Endothelial cell of umbilical vein (primary cell): Measurements from ENCODE around the gene LRP5. TPM values are rescaled to one million over a fixed set of nuclear protein-coding genes. Genes with fewer than 3 reads are reported as not detected.
"Not testable (repeated sequence)": the region's sequence is repeated elsewhere in the genome, so short reads cannot be mapped to it uniquely, and the experiment has no call there.

Source experiments
- BruUV-seq: library from RNA; stranded (reverse); fragments of 400-500 nt; replicated peaks from 2 replicates; lab custom pipeline; 2021; lab: Mats Ljungman, UMichigan
- CTCF ChIA-PET: fragments of 300-600, 350-600 bp; sonication (Branson Sonifier 250); formaldehyde crosslinking; loops from one replicate; lab custom pipeline; 2021; ENCODE audit warnings: antibody characterized with exemption, inconsistent platforms; lab: Charles Lee
- POLR2A ChIA-PET: fragments of 300-600, 350-600 bp; sonication (Branson Sonifier 250); formaldehyde crosslinking; loops from one replicate; lab custom pipeline; 2021; ENCODE audit warnings: antibody characterized with exemption, inconsistent platforms; lab: Charles Lee
- DNase-seq: peaks from one replicate; pipeline ENCODE4 v3.0.0-alpha.2; 2011; ENCODE audit warnings: low read depth, low spot score
- FAIRE-seq: peaks from 2 replicates; lab custom pipeline; 2011; peaks lifted over from hg19 to GRCh38; lab: Jason Lieb, UNC
- H2AFZ ChIP-seq: 2 replicates; pipeline ENCODE4 v1.6.0; 2012; ENCODE audit warnings: low read depth, low read length, control low read depth, inconsistent platforms
- H3K27ac ChIP-seq: 2 replicates; pipeline ENCODE4 v1.5.1; 2011; ENCODE audit warnings: low read depth, mild to moderate bottlenecking, control low read depth, low read length, moderate library complexity; ENCODE audit not compliant: insufficient read depth
- H3K27me3 ChIP-seq, 2 experiments: 2 replicates each; pipeline versions ENCODE4 v1.6.0 to v1.6.1; 2011; ENCODE audit warnings: low read length in 2 of 2, mixed read lengths in 1 of 2; ENCODE audit not compliant: control insufficient read depth in 2 of 2, insufficient read depth in 2 of 2
- H3K36me3 ChIP-seq, 2 experiments: 2 replicates in 1 of 2; 3 replicates in 1 of 2; pipeline ENCODE4 v1.5.1; 2011; ENCODE audit warnings: low read length in 2 of 2, mild to moderate bottlenecking in 1 of 2, moderate library complexity in 1 of 2; ENCODE audit not compliant: control insufficient read depth in 2 of 2, insufficient read depth in 2 of 2; ENCODE audit errors: extremely low read depth in 1 of 2
- H3K4me1 ChIP-seq: 3 replicates; pipeline ENCODE4 v1.5.1; 2011; ENCODE audit warnings: mild to moderate bottlenecking, low read length; ENCODE audit not compliant: control insufficient read depth, insufficient read depth; ENCODE audit errors: extremely low read depth
- H3K4me2 ChIP-seq: 2 replicates; pipeline ENCODE4 v1.6.1; 2011; ENCODE audit warnings: low read length, control low read depth, mixed read lengths; ENCODE audit not compliant: insufficient read depth
- H3K4me3 ChIP-seq, 3 experiments: fragments of 200-600 bp in 1 of 3; sonication (generic), shearing (Covaris generic) in 1 of 3; replicated peaks in 1 of 3; 2 replicates each; pipeline ENCODE4 v1.5.1; 2011 to 2016; ENCODE audit warnings: control low read depth in 3 of 3, low read length in 3 of 3, mild to moderate bottlenecking in 2 of 3, inconsistent platforms in 1 of 3, low read depth in 1 of 3, moderate library complexity in 1 of 3; ENCODE audit not compliant: insufficient read depth in 1 of 3
- H3K79me2 ChIP-seq: 2 replicates; pipeline ENCODE4 v1.6.0; 2012; ENCODE audit warnings: low read length, inconsistent platforms; ENCODE audit not compliant: control insufficient read depth, insufficient read depth
- H3K9ac ChIP-seq: replicated peaks from 2 replicates; pipeline ENCODE3; 2011; ENCODE audit warnings: low read length, control low read depth; ENCODE audit not compliant: insufficient read depth; ENCODE audit errors: extremely low read depth
- H3K9me1 ChIP-seq: replicated peaks from 3 replicates; pipeline ENCODE4 v1.6.0; 2011; ENCODE audit warnings: mild to moderate bottlenecking, low read length; ENCODE audit not compliant: control insufficient read depth, insufficient read depth; ENCODE audit errors: extremely low read depth
- H3K9me3 ChIP-seq: replicated peaks from 2 replicates; pipeline ENCODE4 v1.5.1; 2012; ENCODE audit warnings: low read length, inconsistent platforms; ENCODE audit not compliant: control insufficient read depth, insufficient read depth
- H4K20me1 ChIP-seq: replicated peaks from 2 replicates; pipeline ENCODE3; 2011; ENCODE audit warnings: mild to moderate bottlenecking, low read length; ENCODE audit not compliant: control insufficient read depth, insufficient read depth; ENCODE audit errors: extremely low read depth
- EZH2 ChIP-seq: IDR thresholded peaks from 2 replicates; pipeline ENCODE4 v1.6.1; 2012; ENCODE audit warnings: borderline replicate concordance, low read depth, mild to moderate bottlenecking, moderate library complexity, low read length, inconsistent platforms; ENCODE audit not compliant: severe bottlenecking
- GATA2 ChIP-seq: IDR thresholded peaks from 2 replicates; pipeline ENCODE4 v1.7.0; 2011; ENCODE audit warnings: low read depth, mild to moderate bottlenecking, moderate library complexity, mixed read lengths, low read length; ENCODE audit not compliant: insufficient read length, insufficient read depth
- dilution Hi-C: fragments of 300-500 bp; cut with MboI; formaldehyde crosslinking; loops from one replicate; pipeline ENCODE4 v1.15.0; 2019; ENCODE audit warnings: low sequenced_read_pairs; ENCODE audit not compliant: extremely low pct_ligation_motif_present
- intact Hi-C: fragments of 100-400 bp; cut with micrococcal nuclease; formaldehyde crosslinking; loops from one replicate; pipeline ENCODE4 v1.10.0; 2022
- polyA plus RNA-seq, 4 experiments: library from polyadenylated mRNA; depleted of rRNA in 3 of 4; stranded (reverse) in 3 of 4; unstranded in 1 of 4; fragments of >200 nt; gene quantifications; 2 replicates each; pipeline versions ENCODE4 v1.2.1 to v1.2.3, GENCODE V29; 2011 to 2012; ENCODE audit warnings: missing spikeins in 1 of 4
- total RNA-seq: library from RNA; stranded (reverse); gene quantifications from 2 replicates; pipeline ENCODE4 v1.2.3, GENCODE V29; 2021

LRP5 gene
- total and polyA plus RNA-seq, 2 donors (not counting 3 experiments of a cell fraction or from before 2014, with no cell fraction given) = 35.1 to 51.8 TPM

DNA sequence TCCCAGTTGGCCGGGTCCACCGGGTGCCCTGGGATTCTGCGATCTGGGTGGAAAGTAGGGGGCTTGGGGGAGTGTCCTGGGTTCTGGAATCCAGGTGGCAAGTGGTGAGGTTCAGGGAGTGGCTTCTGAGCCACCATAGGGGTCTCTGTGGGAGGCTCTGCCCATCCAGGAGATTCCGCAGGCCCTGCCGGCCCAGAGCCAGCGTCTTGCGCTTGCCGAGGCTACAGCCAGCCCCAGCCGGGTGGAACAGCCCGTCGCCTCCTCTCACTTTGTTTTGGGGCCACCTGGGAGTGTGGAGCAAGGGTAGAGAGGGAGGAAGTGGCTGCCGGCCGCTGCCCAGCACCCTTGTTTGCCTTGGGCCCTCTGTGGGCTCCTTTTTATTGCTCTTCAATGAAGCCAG is 87.5 kb downstream of the LRP5 start:
- Histone ChIP-seq H3K4me2 (no peak overlapping the region), H3K9me3 (no peaks in the 10 kb centered on the region), H3K36me3 (peaks cover 0 to 23% of the 10 kb centered on the region in 2 experiments), H3K4me1 (no peaks in the 10 kb centered on the region), H3K9ac (no peak overlapping the region), H3K27ac (no peak overlapping the region), H2AFZ (no peak overlapping the region), H3K4me3 (no peak overlapping the region), H4K20me1 (no peaks in the 10 kb centered on the region), H3K9me1 (no peaks in the 10 kb centered on the region), H3K79me2 (no peaks in the 10 kb centered on the region), H3K27me3 (no peaks in the 10 kb centered on the region)
- DNase-seq (no peak), FAIRE-seq (no peak)
- intact Hi-C loops = loop anchor here (5.0 kb wide), 1 partner anchor 37 kb away; no protein-coding TSS in a partner anchor
- CTCF ChIA-PET = no interaction called here
- TF ChIP-seq GATA2 = no peak
- no peak for TF ChIP-seq EZH2
- POLR2A ChIA-PET = no interaction called here
- dilution Hi-C loops = no loop called here
- no TSS peak for BruUV-seq

DNA sequence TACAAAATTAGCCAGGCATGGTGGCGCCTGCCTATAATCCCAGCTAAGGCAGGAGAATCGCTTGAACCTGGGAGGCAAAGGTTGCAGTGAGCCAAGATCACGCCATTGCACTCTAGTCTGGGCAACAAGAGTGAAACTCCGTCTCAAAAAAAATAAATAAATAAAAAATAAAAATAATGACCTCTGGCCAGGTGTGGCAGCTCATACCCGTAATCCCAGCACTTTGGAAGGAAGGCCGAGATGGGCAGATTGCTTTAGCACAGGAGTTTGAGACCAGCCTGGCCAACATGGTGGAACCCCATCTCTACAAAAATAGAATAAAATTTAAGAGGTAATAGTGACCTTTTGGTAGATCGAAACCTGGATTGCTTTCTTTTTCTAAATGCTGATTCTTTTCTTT is 88.2 kb downstream of the LRP5 start:
- dilution Hi-C loops, BruUV-seq: not testable (repeated sequence)
- H3K36me3 ChIP-seq = peaks cover 0 to 23% of the 10 kb centered on the region in 2 experiments

More for the DNA sequence above, 88.2 kb downstream of the LRP5 start:
- H3K4me3 ChIP-seq, H3K27me3 ChIP-seq, H3K9me1 ChIP-seq, intact Hi-C loops, H3K4me2 ChIP-seq, H3K9me3 ChIP-seq, H3K9ac ChIP-seq, H3K79me2 ChIP-seq, H3K27ac ChIP-seq, CTCF ChIA-PET, DNase-seq, FAIRE-seq, POLR2A ChIA-PET, H3K4me1 ChIP-seq, H2AFZ ChIP-seq, H4K20me1 ChIP-seq: not testable (repeated sequence)
